GM23338 (cell line): ENCODE results near the gene LRMDA. TPM values are rescaled to one million over a fixed set of nuclear protein-coding genes. Genes with fewer than 3 reads are reported as not detected.

Experiments used
- ATAC-seq: fragments of 200-7000 bp; cut with Tn5 transposase; 3 replicates; pipeline ENCODE4 v1.9.1; 2020
- DNase-seq: peaks from one replicate; pipeline ENCODE4 v3.0.0-alpha.2; 2015; ENCODE audit warnings: low spot score
- H2AFZ ChIP-seq: fragments of 200-600 bp; sonication (generic); 2 replicates; pipeline ENCODE4 v1.8.0; 2016; ENCODE audit warnings: antibody characterized with exemption, mild to moderate bottlenecking, moderate library complexity
- H3F3A ChIP-seq: fragments of 200-600 bp; sonication (generic); replicated peaks from 2 replicates; pipeline ENCODE4 v1.8.0; 2017; ENCODE audit warnings: antibody characterized with exemption, mixed run types, low read depth
- H3K27ac ChIP-seq: fragments of 200-600 bp; sonication (generic); 2 replicates; pipeline ENCODE4 v1.6.1; 2016; ENCODE audit warnings: low read depth
- H3K27me3 ChIP-seq: fragments of 200-600 bp; sonication (generic); 2 replicates; pipeline ENCODE4 v1.8.0; 2016; ENCODE audit warnings: mild to moderate bottlenecking, mixed run types, moderate library complexity; ENCODE audit not compliant: insufficient read depth
- H3K36me3 ChIP-seq: fragments of 200-600 bp; sonication (generic); 2 replicates; pipeline ENCODE4 v1.8.0; 2016; ENCODE audit warnings: mild to moderate bottlenecking; ENCODE audit not compliant: insufficient read depth
- H3K4me1 ChIP-seq: fragments of 200-600 bp; sonication (generic); 2 replicates; pipeline ENCODE4 v1.8.0; 2016; ENCODE audit warnings: mild to moderate bottlenecking, moderate library complexity; ENCODE audit not compliant: insufficient read depth
- H3K4me2 ChIP-seq: fragments of 200-600 bp; sonication (generic); 2 replicates; pipeline ENCODE4 v1.7.1; 2017; ENCODE audit warnings: mixed run types
- H3K4me3 ChIP-seq: fragments of 200-600 bp; sonication (generic); 2 replicates; pipeline ENCODE4 v1.6.1; 2016; ENCODE audit warnings: mixed run types
- H3K79me2 ChIP-seq: fragments of 200-600 bp; sonication (generic); replicated peaks from 2 replicates; pipeline ENCODE4 v1.8.0; 2017; ENCODE audit warnings: mild to moderate bottlenecking; ENCODE audit not compliant: insufficient read depth
- H3K9me2 ChIP-seq: fragments of 200-600 bp; sonication (generic); 2 replicates; pipeline ENCODE4 v1.8.0; 2017; ENCODE audit not compliant: insufficient read depth
- H4K20me1 ChIP-seq: fragments of 200-600 bp; sonication (generic); replicated peaks from 2 replicates; pipeline ENCODE4 v1.8.0; 2017; ENCODE audit warnings: mild to moderate bottlenecking; ENCODE audit not compliant: insufficient read depth
- H3K27ac Mint-ChIP-seq: 2 replicates; pipeline ENCODE4 v1.8.0; 2020; ENCODE audit warnings: inconsistent platforms, mild to moderate bottlenecking, moderate library complexity, mixed read lengths
- H3K27me3 Mint-ChIP-seq: 3 replicates; pipeline ENCODE4 v1.8.0; 2022; ENCODE audit warnings: low read depth, mild to moderate bottlenecking, moderate library complexity, mixed read lengths, inconsistent platforms; ENCODE audit not compliant: insufficient read depth, poor library complexity
- H3K36me3 Mint-ChIP-seq: 3 replicates; pipeline ENCODE4 v1.8.0; 2021; ENCODE audit warnings: low read depth, mild to moderate bottlenecking, inconsistent platforms, moderate library complexity, mixed read lengths
- H3K4me1 Mint-ChIP-seq: 3 replicates; pipeline ENCODE4 v1.8.0; 2020; ENCODE audit warnings: mild to moderate bottlenecking, inconsistent platforms, mixed read lengths
- H3K4me3 Mint-ChIP-seq: 3 replicates; pipeline ENCODE4 v1.8.0; 2021; ENCODE audit warnings: moderate library complexity, mild to moderate bottlenecking, inconsistent platforms, mixed read lengths
- H3K9me3 Mint-ChIP-seq: 3 replicates; pipeline ENCODE4 v1.8.0; 2020; ENCODE audit warnings: moderate library complexity, mild to moderate bottlenecking, inconsistent platforms, mixed read lengths
- CREB1 ChIP-seq: fragments of 250-450 bp; sonication (Bioruptor Pico); IDR thresholded peaks from 2 replicates; pipeline ENCODE4 v1.5.0; 2020; ENCODE audit warnings: low read depth, mild to moderate bottlenecking, moderate library complexity
- CTCF ChIP-seq, 2 experiments: fragments of 200-600 bp in 1 of 2; sonication (generic) in 1 of 2; conservative IDR thresholded peaks; 2 replicates each; pipeline versions ENCODE4 v1.5.1 to v1.6.1; 2016 to 2017; ENCODE audit warnings: antibody characterized with exemption in 2 of 2, low read depth in 2 of 2, mild to moderate bottlenecking in 2 of 2, moderate library complexity in 1 of 2
- ETS1 ChIP-seq: IDR thresholded peaks from 2 replicates; pipeline ENCODE4 v1.6.1; 2016; ENCODE audit warnings: antibody characterized with exemption
- EZH2 ChIP-seq: fragments of 200-600 bp; sonication (generic); IDR thresholded peaks from one replicate; pipeline ENCODE4 v1.8.0; 2017; ENCODE audit warnings: antibody characterized with exemption, mild to moderate bottlenecking, low read depth; ENCODE audit not compliant: unreplicated experiment
- EZH2phosphoT487 ChIP-seq: fragments of 200-600 bp; sonication (generic); IDR thresholded peaks from one replicate; pipeline ENCODE4 v1.8.1; 2018; ENCODE audit warnings: antibody characterized with exemption; ENCODE audit not compliant: unreplicated experiment
- JUNB ChIP-seq: IDR thresholded peaks from one replicate; pipeline ENCODE4 v1.6.1; 2016; ENCODE audit warnings: antibody characterized with exemption; ENCODE audit not compliant: unreplicated experiment
- NANOG ChIP-seq: IDR thresholded peaks from 2 replicates; pipeline ENCODE4 v1.6.1; 2016; ENCODE audit warnings: antibody characterized with exemption, borderline replicate concordance
- POLR2AphosphoS5 ChIP-seq: IDR thresholded peaks from 2 replicates; pipeline ENCODE4 v1.6.1; 2016; ENCODE audit warnings: antibody characterized with exemption, low read depth
- REST ChIP-seq: IDR thresholded peaks from one replicate; pipeline ENCODE4 v1.6.1; 2018; ENCODE audit warnings: antibody characterized with exemption; ENCODE audit not compliant: unreplicated experiment
- STAT1 ChIP-seq: IDR thresholded peaks from one replicate; pipeline ENCODE4 v1.6.1; 2016; ENCODE audit warnings: antibody characterized with exemption; ENCODE audit not compliant: unreplicated experiment
- ZNF331 ChIP-seq: fragments of 250-450 bp; sonication (Bioruptor Pico); IDR thresholded peaks from 2 replicates; pipeline ENCODE4 v1.5.0; 2020; ENCODE audit warnings: low read depth, mild to moderate bottlenecking, moderate library complexity
- polyA plus RNA-seq: library from polyadenylated mRNA; unstranded; fragments of >200 nt; fragmentation: Nextera tagmentation; extraction: Ambion mirVana; gene quantifications from 2 replicates; pipeline ENCODE4 v1.2.1, GENCODE V29; 2016
- total RNA-seq: library from RNA; depleted of rRNA; stranded (reverse); fragments of >200 nt; shearing (Covaris generic); gene quantifications from 2 replicates; pipeline ENCODE4 v1.2.3, GENCODE V29; 2014

The LRMDA gene
- total and polyA plus RNA-seq, 2 experiments from 2014 or later = 0.90 to 1.8 TPM

GRCh38 chr10:76453332-76453731 lies 1021.9 kb downstream of the LRMDA start (continued):
- no peak for TF ChIP-seq EZH2phosphoT487
- TF ChIP-seq REST = no peak
- no peak for TF ChIP-seq EZH2
- TF ChIP-seq POLR2AphosphoS5 = no peak
- no peak for TF ChIP-seq NANOG
- TF ChIP-seq CREB1 (CRISPR knock-in tag) = no peak
- TF ChIP-seq ZNF331 = no peak
- no peak for TF ChIP-seq STAT1
- no peak for TF ChIP-seq ETS1

- Mint-ChIP-seq H3K4me3 (no peak overlapping the region), H3K27me3 (peaks cover 3% of the 10 kb centered on the region), H3K4me1 (no peaks in the 10 kb centered on the region), H3K27ac (no peak overlapping the region), H3K36me3 (no peaks in the 10 kb centered on the region), H3K9me3 (no peaks in the 10 kb centered on the region; the same call in 2 of the 3 replicates)
- H4K20me1 ChIP-seq = no peaks in the 10 kb centered on the region
- no peaks in the 10 kb centered on the region for H3K79me2 ChIP-seq
- ATAC-seq = no peak
- no peak overlapping the region for H2AFZ ChIP-seq
- no peak overlapping the region for H3K27ac ChIP-seq
- no peaks in the 10 kb centered on the region for H3K27me3 ChIP-seq
- no peaks in the 10 kb centered on the region for H3K4me1 ChIP-seq
- no peaks in the 10 kb centered on the region for H3F3A ChIP-seq
- no peak overlapping the region for H3K4me3 ChIP-seq
- no peaks in the 10 kb centered on the region for H3K36me3 ChIP-seq
- no peak for DNase-seq
- TF ChIP-seq NANOG (no peak), CREB1 (CRISPR knock-in tag) (no peak), POLR2AphosphoS5 (no peak), EZH2 (no peak), CTCF (conservative IDR thresholded peaks at IDR 0.05; ENCODE audit: low read depth in 2 of 2) (no peak), EZH2phosphoT487 (no peak), STAT1 (no peak), ETS1 (no peak), JUNB (no peak)
- no peak overlapping the region for H3K4me2 ChIP-seq
- H3K9me2 ChIP-seq = 0 out of 2 replicates have a peak, but pooled peaks cover 5% of the 10 kb centered on the region
These were observed 1022.6 kb downstream of the LRMDA start for GRCh38 chr10:76453997-76454396.
